C4-2B (cell line): ENCODE measurements around the gene PDZD2.

ENCODE experiments used
- ZFX ChIP-seq: fragments of 450-650 bp; IDR thresholded peaks from 2 replicates; pipeline ENCODE4 v1.6.1; 2017
- TF ChIP-seq, protein P1 (sequence below): fragments of 450-650 bp; conservative IDR thresholded peaks from 2 replicates; pipeline ENCODE4 v1.5.1; 2017; ENCODE audit warnings: mild to moderate bottlenecking

GRCh38 chr5:32123889-32124676, 485.2 kb downstream of the PDZD2 start:
- TF ChIP-seq, protein P1, sequence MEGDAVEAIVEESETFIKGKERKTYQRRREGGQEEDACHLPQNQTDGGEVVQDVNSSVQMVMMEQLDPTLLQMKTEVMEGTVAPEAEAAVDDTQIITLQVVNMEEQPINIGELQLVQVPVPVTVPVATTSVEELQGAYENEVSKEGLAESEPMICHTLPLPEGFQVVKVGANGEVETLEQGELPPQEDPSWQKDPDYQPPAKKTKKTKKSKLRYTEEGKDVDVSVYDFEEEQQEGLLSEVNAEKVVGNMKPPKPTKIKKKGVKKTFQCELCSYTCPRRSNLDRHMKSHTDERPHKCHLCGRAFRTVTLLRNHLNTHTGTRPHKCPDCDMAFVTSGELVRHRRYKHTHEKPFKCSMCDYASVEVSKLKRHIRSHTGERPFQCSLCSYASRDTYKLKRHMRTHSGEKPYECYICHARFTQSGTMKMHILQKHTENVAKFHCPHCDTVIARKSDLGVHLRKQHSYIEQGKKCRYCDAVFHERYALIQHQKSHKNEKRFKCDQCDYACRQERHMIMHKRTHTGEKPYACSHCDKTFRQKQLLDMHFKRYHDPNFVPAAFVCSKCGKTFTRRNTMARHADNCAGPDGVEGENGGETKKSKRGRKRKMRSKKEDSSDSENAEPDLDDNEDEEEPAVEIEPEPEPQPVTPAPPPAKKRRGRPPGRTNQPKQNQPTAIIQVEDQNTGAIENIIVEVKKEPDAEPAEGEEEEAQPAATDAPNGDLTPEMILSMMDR, result no peak
- TF ChIP-seq ZFX, result no peak
